Activated CD4-positive, alpha-beta T cell treated with anti-CD3 and anti-CD28 coated beads, Interleukin-2, Interleukin-6, amounts not matched to agents 100 ng/mL and 50 ng/mL, durations not matched to agents 16 hours and 8 hours (primary cell): ENCODE data around the gene CRIP2.
A peak's percentile ranks its signal among the peaks of the same experiment; 100 is the strongest.

Experiments used
- DNase-seq: peaks from one replicate; pipeline ENCODE4 v3.0.0-alpha.2; 2020

The CRIP2 gene

DNA sequence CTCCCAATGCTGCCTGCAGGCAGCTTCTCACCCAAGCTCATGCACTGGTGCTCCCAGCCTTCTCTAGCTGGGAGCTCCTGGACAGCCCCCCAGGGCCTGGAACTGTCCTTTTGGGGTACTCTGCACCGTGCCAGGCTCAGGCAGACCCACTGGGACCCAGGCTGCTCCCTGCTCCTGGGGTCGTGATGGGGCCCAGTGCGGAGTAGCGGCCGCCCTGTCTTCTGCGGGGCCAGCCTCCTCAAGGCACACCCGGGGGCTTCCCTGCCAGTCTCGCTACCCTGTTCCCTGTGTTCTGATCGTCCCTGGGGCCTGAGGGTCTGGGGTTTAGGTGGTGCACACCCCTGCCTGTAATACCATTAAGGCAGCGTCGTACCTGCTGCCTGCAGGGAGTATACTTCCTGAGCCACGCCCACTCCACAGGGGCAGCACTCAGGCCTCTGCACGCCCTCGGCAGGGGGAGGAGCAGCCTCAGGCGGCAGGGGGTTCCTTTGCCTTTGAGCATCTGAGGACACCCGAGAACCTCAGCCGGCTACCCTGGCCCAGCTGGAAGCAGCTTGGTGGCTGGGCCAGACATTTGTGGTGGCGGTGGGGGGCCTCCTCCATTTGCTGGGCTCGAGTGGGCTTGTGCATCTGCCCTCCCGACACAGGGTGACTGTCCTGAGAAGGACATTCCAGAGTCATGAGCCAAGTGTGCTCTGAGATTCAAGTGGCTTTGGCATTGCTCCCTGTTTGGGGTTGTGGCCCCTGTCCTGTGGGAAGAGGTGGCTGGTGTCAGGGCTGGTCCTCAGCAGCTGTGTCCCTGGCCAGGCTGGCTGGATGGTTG is 9.2 kb upstream of the CRIP2 start:
- DNase-seq, result no peak

GRCh38 chr14:105466531-105467248 is 7.9 kb upstream of the CRIP2 start:
- no peak for DNase-seq

GRCh38 chr14:105467249-105467941 is 7.2 kb upstream of the CRIP2 start:
- no peak for DNase-seq

DNA sequence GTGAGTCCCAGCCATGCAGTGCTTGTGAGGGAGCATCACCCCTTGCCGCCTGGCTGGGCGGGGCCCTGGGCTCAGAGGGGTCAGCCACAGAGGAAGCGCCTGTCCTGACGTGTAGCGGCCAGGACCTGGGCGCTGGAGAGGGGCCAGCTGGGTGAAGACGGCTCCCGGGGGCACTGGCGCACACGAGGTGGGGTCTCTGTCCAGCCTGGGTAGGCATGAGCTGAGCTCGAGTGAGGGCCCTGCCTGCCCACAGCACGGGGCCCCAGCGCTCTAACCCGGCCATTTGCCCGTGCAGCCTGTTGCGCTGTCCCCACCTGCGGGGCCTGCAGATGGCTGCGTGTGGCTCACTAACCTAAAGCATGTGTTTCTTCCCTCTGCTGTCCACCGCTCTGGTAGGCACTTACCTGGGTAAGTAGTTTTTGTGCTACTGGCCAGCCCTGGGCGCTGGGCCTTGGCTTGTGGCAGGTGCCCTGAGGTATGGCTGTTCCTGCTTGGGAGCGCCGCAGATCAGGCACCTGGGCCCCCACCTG is 6.6 kb upstream of the CRIP2 start:
- no peak for DNase-seq

- no peak for DNase-seq
These were observed 5.9 kb upstream of the CRIP2 start for GRCh38 chr14:105468621-105469241.

- DNase-seq, result no peak
These were observed 4.9 kb upstream of the CRIP2 start for GRCh38 chr14:105469456-105470349.

DNA sequence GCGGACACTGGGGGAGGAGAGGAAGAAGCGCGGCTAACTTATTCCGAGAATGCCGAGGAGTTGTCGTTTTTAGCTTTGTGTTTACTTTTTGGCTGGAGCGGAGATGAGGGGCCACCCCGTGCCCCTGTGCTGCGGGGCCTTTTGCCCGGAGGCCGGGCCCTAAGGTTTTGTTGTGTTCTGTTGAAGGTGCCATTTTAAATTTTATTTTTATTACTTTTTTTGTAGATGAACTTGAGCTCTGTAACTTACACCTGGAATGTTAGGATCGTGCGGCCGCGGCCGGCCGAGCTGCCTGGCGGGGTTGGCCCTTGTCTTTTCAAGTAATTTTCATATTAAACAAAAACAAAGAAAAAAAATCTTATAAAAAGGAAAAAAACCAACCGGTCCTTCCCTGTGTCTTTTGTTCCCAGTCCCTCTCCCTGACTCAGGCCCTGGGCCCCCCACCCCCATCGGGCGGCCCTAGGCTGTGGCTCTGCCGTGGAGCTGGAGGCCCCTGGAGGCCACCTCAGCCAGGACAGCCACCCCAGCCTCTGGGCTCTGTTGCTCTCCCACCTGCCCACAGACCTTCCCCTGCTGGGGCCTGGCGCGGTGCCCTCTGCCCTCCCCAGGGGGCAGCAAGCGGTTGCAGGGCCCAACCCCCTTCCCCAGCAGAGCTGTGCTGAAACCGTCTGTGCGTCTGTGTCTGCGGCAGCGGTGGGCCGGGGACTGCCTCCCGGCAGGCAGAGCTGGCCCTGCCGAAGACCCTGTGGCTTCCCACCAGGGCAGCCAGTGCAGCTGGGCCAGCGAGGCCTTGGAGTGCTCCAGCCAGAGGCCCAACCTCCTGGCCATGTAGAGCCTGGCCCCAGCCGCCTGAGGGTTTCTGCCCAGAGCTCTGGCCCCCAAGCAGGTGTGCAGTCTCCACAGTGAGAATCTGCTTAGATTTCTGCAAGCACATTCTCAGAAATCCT is 4.0 kb upstream of the CRIP2 start:
- no peak for DNase-seq

DNA sequence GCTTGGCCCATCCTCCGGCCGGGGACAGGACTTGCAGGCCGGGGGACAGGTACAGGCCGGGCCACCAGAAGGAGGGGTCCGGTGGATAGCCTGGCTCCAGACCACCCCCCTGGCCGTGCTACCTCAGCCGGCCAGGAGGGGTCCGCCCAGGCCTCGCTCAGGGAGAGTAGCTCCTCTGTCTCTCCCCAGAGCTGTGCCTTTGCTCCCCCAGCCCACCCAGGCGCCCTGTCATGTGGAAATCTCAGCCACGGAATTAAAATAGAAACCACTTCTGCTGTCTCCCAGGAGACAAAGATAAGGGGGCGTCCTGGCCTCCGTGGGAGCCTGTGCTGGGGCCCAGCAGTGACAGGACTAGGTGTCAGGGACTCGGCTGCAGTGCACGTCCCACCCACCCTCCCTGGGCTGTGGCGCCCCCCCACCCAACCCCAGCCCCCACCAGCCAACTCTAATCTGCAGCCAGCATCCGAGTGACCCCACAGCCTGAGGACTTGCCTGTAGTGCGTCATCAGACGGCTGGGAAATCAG is 3.3 kb upstream of the CRIP2 start:
- no peak for DNase-seq

DNA sequence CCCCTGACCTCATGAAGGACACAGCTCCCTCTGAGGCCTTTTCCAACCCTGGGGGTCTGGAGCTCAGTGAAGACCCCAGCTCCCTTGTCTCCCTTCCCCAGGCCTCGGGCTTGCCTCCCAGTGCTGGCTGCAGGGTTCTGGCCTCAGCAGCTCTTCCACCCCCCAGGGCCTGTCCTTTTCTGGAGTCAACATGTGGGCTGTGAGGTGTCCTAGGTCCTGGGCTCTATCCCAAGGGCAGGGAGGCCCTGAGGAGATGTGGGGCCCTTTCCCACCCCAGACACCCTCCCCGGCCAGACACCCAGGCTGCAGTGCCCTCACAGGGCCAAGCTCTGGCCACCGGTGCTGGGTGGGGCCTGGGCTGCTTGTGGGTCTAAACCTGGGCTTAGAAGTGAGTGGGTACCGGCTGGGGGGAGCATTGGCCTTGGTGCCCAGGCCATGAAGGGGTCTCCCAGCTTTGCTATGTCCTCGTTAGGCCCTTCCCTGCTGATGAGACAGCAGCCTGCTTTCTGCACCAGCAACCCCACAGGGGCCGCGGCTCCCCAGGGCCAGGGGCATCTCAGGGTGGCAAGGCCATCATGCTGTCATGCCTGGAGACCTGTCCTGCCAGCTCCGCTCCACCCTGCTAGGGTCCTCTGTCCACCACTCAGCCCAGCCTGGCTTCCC is 2.7 kb upstream of the CRIP2 start:
- no peak for DNase-seq

GRCh38 chr14:105472486-105472991 is 2.1 kb upstream of the CRIP2 start:
- DNase-seq, result no peak

DNA sequence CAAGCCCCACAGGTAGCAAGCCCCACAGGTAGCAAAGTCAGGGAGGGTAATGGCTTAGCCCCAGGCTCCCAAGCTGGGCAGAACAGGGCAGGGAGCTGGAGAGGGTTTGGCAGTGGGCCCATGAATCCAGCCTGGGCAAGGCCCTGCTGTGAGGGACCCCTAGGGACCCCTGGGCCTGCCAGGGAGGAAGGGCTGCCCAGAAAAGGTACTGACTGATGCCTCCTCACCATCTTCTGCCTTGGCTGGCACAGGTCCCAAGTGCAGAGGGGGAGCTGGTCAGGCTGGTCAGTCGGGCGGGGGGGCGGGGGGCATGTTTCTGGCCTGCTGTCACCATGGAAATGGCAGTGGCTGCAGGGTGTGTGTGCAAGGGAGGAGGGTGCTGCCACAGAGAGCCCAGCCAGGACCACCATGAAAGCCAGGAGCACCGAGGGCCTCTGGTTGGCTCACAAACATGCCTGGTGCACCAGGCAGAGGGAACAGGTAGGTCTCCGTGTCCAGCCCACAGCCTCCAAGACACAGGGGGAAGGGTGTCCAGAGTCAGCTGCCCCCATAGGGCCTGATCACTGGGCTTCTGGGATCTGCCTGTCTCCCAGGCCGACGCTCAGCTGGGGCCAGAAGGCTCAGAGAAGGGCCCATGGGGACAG is 1.5 kb upstream of the CRIP2 start:
- no peak for DNase-seq

- DNase-seq, result peak; percentile 65
These were observed 741 bp upstream of the CRIP2 start for GRCh38 chr14:105473677-105474482.

DNA sequence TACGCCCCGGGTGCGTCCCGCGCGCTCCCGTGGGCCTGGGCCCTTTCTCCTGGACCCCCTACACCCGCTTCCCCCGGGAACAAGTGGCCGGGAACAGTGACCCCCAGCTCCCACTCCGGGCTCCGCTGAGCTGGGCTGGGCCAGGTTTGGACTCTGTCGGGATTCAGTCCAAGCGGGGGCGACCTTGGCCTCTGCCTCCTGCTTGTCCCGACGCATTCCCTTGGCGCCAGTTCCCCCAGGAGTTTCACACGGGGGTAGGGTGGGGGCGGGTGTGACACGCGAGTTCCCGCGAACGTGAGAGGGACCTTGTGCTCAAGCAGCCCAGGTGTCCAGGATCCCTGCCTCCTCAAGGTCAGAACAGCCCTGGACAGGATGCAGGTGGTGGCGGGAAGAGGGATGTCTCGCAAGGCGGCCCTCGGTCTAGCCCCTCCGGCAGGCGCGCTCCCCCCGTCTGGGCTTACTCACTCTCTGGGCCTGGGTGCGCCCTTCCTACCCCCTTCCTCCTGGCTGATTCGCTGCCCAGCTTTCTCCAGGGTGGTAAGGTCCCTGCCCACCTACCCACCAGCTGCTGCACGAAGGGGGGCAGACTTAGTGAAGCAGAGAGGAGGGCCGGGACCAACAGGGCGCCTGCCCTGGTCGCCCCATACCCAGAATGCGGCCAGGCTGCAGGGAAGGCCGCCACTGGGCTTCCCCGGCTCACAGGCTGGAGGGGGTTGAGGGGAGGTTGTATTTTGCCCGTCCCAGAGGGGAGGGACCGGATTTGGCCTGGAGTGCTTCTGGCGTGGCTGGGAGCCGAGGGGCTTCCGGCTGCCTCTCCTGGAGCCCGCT is 862 bp downstream of the CRIP2 start:
- no peak for DNase-seq

- DNase-seq, result no peak
These were observed 1.6 kb downstream of the CRIP2 start for GRCh38 chr14:105476097-105476830.

GRCh38 chr14:105476831-105477659 is 2.4 kb downstream of the CRIP2 start:
- no peak for DNase-seq
